ENCODE data around the gene CD247.

DNA sequence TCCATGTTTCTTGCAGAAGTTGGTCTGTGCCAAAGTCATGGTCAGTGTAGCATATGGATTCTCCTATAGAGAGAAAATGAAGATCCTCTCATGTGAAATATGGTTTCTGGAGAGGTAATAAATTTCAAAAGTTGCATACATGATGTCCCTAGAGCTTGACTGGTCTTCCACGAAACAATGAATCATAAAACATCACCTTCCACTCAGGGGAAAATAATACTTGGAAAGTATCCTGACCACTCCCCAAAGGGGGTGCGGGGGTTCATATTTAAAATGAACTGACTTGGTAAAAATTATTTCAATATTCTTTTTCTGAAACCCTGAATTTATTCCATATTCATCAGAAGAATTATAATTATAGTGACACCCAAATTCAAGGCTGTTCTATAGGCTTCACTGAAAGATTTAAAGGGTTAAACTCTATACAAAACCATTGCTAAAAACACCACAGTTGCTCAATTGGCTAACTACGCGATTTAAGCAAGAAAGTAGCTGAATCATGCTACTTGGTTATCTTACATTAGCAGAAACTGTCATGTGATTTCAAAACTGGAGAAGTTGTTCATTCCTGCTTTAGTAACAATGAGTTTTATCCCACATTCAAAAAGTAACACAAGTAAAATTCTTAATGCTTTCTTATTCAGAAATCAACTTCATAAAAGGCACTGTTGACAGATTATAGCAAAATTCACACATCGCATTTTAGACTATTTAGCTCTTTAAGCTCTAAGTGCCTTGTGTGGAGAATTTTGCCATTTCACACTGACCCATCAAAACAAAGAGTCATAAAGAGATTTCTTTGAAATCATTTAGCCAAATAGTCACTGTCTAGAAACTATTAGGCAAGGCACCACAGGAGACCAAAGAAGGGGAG is 30.0 kb upstream of the CD247 start:
- TF ChIP-seq, protein P1, sequence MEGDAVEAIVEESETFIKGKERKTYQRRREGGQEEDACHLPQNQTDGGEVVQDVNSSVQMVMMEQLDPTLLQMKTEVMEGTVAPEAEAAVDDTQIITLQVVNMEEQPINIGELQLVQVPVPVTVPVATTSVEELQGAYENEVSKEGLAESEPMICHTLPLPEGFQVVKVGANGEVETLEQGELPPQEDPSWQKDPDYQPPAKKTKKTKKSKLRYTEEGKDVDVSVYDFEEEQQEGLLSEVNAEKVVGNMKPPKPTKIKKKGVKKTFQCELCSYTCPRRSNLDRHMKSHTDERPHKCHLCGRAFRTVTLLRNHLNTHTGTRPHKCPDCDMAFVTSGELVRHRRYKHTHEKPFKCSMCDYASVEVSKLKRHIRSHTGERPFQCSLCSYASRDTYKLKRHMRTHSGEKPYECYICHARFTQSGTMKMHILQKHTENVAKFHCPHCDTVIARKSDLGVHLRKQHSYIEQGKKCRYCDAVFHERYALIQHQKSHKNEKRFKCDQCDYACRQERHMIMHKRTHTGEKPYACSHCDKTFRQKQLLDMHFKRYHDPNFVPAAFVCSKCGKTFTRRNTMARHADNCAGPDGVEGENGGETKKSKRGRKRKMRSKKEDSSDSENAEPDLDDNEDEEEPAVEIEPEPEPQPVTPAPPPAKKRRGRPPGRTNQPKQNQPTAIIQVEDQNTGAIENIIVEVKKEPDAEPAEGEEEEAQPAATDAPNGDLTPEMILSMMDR (IDR thresholded peaks at IDR 0.05), result no peak
- TF ChIP-seq EP300 (IDR thresholded peaks at IDR 0.05; ENCODE audit: low read depth), result no peak
- no peak for TF ChIP-seq POLR2A (IDR thresholded peaks at IDR 0.05)
- no peak for TF ChIP-seq POLR2AphosphoS5 (IDR thresholded peaks at IDR 0.05)

Data from transverse colon (tissue), 4 donors.